ENCODE data around the gene CRHR1.

Gene CRHR1

GRCh38 chr17:45756266-45756991, 27.7 kb upstream of the CRHR1 start:
- no peaks in the 10 kb centered on the region for H3K36me3 Mint-ChIP-seq (ENCODE audit: low read depth)
- peaks cover 21% of the 10 kb centered on the region for H3K27me3 Mint-ChIP-seq (ENCODE audit: low read depth, poor library complexity)
- H3K4me1 Mint-ChIP-seq, result peaks cover 7% of the 10 kb centered on the region
- no peaks in the 10 kb centered on the region for H3K9me3 Mint-ChIP-seq
- TF ChIP-seq, protein P1, sequence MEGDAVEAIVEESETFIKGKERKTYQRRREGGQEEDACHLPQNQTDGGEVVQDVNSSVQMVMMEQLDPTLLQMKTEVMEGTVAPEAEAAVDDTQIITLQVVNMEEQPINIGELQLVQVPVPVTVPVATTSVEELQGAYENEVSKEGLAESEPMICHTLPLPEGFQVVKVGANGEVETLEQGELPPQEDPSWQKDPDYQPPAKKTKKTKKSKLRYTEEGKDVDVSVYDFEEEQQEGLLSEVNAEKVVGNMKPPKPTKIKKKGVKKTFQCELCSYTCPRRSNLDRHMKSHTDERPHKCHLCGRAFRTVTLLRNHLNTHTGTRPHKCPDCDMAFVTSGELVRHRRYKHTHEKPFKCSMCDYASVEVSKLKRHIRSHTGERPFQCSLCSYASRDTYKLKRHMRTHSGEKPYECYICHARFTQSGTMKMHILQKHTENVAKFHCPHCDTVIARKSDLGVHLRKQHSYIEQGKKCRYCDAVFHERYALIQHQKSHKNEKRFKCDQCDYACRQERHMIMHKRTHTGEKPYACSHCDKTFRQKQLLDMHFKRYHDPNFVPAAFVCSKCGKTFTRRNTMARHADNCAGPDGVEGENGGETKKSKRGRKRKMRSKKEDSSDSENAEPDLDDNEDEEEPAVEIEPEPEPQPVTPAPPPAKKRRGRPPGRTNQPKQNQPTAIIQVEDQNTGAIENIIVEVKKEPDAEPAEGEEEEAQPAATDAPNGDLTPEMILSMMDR (IDR thresholded peaks at IDR 0.05), result no peak
- H3K4me3 Mint-ChIP-seq, result no peak overlapping the region
- DNase-seq, result no peak
- no peak overlapping the region for H3K27ac Mint-ChIP-seq

DNA sequence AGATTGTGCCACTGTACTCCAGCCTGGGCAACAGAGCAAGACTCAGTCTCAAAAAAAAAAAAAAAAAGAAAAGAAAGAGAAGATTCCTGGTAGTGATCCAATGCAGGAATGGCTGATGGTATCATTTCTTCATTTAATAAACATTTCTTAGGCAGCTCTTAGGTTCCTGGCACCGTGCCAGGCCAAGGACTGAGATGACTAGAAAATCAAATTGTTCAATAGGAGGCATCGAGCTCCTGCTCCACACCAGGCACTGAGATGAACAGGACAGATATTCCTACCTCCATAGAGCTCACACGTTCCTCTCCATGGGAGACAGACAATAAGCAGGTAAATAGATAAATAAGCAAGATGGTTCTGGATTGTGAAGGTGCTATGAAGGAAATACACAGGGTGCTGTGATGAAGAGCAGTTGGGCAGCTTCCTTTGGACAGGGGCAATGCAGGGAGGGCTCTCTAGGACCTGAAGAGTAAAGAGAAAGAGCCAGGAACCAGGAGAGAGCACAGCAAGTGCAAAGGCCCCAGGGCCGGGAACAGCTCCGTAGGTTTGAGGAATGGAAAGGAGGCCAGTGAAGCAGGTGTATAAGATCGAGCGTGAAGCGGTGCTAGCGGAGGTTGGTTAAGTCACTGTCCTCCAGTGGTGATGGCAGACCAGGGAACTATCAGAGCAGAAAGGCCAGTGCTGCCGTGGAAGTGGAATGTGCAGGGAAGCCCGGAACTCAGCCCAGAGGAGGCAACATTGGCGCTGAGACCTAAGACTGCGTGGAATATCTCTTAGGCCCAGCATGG, 26.5 kb upstream of the CRHR1 start:
- H3K4me3 Mint-ChIP-seq, result no peak overlapping the region
- DNase-seq, result no peak
- H3K9me3 Mint-ChIP-seq, result no peaks in the 10 kb centered on the region
- H3K27me3 Mint-ChIP-seq (ENCODE audit: low read depth, poor library complexity), result peaks cover 22% of the 10 kb centered on the region
- peaks cover 7% of the 10 kb centered on the region for H3K4me1 Mint-ChIP-seq
- H3K36me3 Mint-ChIP-seq (ENCODE audit: low read depth), result no peaks in the 10 kb centered on the region
- H3K27ac Mint-ChIP-seq, result no peak overlapping the region
- TF ChIP-seq, protein P1 (IDR thresholded peaks at IDR 0.05), result no peak

DNA sequence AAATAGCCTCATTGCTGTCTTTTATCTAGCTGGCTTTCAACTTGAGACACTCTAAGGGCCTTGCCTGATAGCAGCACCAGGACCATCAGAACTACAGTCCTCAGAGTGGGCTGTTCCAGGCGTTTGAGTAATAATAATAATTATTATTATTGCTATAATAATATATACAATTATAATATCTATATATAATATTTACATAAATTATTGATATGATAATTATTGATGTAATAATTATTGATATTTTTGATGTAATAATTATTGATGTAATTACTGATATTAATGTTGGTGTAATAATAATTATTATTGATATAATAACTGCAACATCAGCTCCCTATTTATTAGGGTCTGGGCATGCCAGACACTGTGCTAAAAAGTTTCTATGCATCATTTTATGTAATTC, 25.6 kb upstream of the CRHR1 start:
- H3K36me3 Mint-ChIP-seq (ENCODE audit: low read depth), result no peaks in the 10 kb centered on the region
- no peak for DNase-seq
- no peak overlapping the region for H3K4me3 Mint-ChIP-seq
- TF ChIP-seq, protein P1 (IDR thresholded peaks at IDR 0.05), result no peak
- no peak overlapping the region for H3K27ac Mint-ChIP-seq
- no peaks in the 10 kb centered on the region for H3K9me3 Mint-ChIP-seq
- peaks cover 23% of the 10 kb centered on the region for H3K27me3 Mint-ChIP-seq (ENCODE audit: low read depth, poor library complexity)
- peaks cover 7% of the 10 kb centered on the region for H3K4me1 Mint-ChIP-seq

- Mint-ChIP-seq H3K4me3 (no peak overlapping the region), H3K9me3 (no peaks in the 10 kb centered on the region), H3K4me1 (peaks cover 7% of the 10 kb centered on the region), H3K36me3 (ENCODE audit: low read depth) (no peaks in the 10 kb centered on the region), H3K27me3 (ENCODE audit: low read depth, poor library complexity) (peaks cover 25% of the 10 kb centered on the region), H3K27ac (no peak overlapping the region)
- TF ChIP-seq, protein P1 (IDR thresholded peaks at IDR 0.05), result no peak
- no peak for DNase-seq
Measured at GRCh38 chr17:45759761-45760160, 24.4 kb upstream of the CRHR1 start.

GRCh38 chr17:45761957-45762565, 22.1 kb upstream of the CRHR1 start:
- no peaks in the 10 kb centered on the region for H3K9me3 Mint-ChIP-seq
- no peaks in the 10 kb centered on the region for H3K4me1 Mint-ChIP-seq
- no peaks in the 10 kb centered on the region for H3K36me3 Mint-ChIP-seq (ENCODE audit: low read depth)
- H3K27ac Mint-ChIP-seq, result no peak overlapping the region
- no peak for DNase-seq
- no peak overlapping the region for H3K4me3 Mint-ChIP-seq
- TF ChIP-seq, protein P1 (IDR thresholded peaks at IDR 0.05), result no peak
- peaks cover 22% of the 10 kb centered on the region for H3K27me3 Mint-ChIP-seq (ENCODE audit: low read depth, poor library complexity)
